Ishikawa (cell line): ENCODE measurements around the gene MICAL3.

Source experiments
- EP300 ChIP-seq: IDR thresholded peaks from 2 replicates; pipeline ENCODE4 v1.6.1; 2012; ENCODE audit warnings: borderline replicate concordance
- YY1 ChIP-seq: IDR thresholded peaks from 2 replicates; pipeline ENCODE4 v1.6.1; 2012; ENCODE audit warnings: low read depth

DNA sequence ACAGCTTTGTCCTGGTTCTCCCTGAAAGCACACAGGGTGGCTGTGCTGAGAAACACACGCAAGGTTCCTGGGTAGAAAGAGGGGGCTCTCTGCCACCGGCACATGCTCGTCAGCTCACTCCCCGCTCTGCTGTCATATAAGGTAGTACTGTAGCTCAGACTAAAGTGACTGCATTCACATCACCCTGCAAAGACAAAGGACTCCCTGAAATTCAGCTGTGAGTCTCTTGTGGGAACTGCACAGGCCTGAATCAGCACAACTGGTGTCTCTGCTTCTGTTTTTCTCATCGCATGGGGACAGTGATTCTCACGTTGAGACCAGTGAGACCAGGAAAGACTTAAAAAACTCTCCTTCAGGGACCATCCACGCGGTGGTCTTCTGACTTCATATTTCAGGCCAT is 126.0 kb downstream of the MICAL3 start:
- TF ChIP-seq EP300 (no peak), YY1 (no peak)
